GM23248 (cell line): ENCODE results near the gene GALNT17.

Experiments
- EZH2 ChIP-seq: fragments of 200-600 bp; sonication (generic); IDR thresholded peaks from 2 replicates; pipeline ENCODE4 v1.6.1; 2018; ENCODE audit warnings: antibody characterized with exemption, mild to moderate bottlenecking; ENCODE audit not compliant: insufficient read depth, poor library complexity, severe bottlenecking
- EZH2phosphoT487 ChIP-seq: fragments of 200-600 bp; sonication (generic); IDR thresholded peaks from 2 replicates; pipeline ENCODE4 v1.6.1; 2018; ENCODE audit warnings: antibody characterized with exemption, moderate library complexity, mild to moderate bottlenecking, low read depth; ENCODE audit not compliant: insufficient read depth

DNA sequence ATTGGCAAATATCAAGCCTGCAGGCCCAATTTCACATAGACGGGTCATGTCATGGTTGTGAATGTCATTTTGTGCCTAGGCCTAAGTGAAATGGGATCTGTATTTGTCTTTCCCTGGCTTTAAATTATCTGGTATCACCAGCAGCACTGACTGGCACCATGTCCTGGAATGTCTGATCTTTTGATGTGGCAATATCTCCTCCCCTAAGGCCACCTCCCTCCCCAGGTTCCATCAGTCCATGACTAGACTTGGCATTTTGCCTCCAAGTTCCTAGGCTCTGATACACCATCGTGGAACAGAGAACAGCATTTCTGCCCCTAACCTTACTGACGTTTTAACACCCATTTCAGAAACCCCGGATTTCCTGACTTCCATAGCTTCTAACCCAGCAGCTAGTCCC, 513.9 kb downstream of the GALNT17 start:
- TF ChIP-seq EZH2 (no peak), EZH2phosphoT487 (no peak)
